HAP-1 (cell line): ENCODE data around the gene GLYAT.
"Not testable (repeated sequence)": the region's sequence is repeated elsewhere in the genome, so short reads cannot be mapped to it uniquely, and the experiment has no call there.

Experiments used
- DNase-seq, 2 experiments: peaks; one replicate each; pipeline ENCODE4 v3.0.0-alpha.2; 2016 to 2020; ENCODE audit warnings: low spot score in 2 of 2
- H3K27me3 ChIP-seq: fragments of 250-450 bp; sonication (Bioruptor Pico); 2 replicates; pipeline ENCODE4 v1.5.1; 2020; ENCODE audit warnings: low read depth, mild to moderate bottlenecking, moderate library complexity
- H3K36me3 ChIP-seq: fragments of 250-450 bp; sonication (Bioruptor Pico); replicated peaks from 2 replicates; pipeline ENCODE4 v1.5.1; 2020; ENCODE audit warnings: mild to moderate bottlenecking
- H3K4me1 ChIP-seq: fragments of 250-450 bp; sonication (Bioruptor Pico); 2 replicates; pipeline ENCODE4 v1.5.1; 2020; ENCODE audit warnings: mild to moderate bottlenecking
- H3K4me3 ChIP-seq: fragments of 250-450 bp; sonication (Bioruptor Pico); 2 replicates; pipeline ENCODE4 v1.5.1; 2020; ENCODE audit warnings: mild to moderate bottlenecking, moderate library complexity
- H3K9me3 ChIP-seq: fragments of 250-450 bp; sonication (Bioruptor Pico); 2 replicates; pipeline ENCODE4 v1.5.1; 2020; ENCODE audit warnings: mild to moderate bottlenecking, moderate library complexity
- in situ Hi-C: fragments of 300-500 bp; cut with MboI; formaldehyde crosslinking; loops from 3 replicates; pipeline ENCODE4 v1.14.3; 2020; ENCODE audit warnings: low sequenced_read_pairs, inconsistent platforms, mixed read lengths

The GLYAT gene

DNA sequence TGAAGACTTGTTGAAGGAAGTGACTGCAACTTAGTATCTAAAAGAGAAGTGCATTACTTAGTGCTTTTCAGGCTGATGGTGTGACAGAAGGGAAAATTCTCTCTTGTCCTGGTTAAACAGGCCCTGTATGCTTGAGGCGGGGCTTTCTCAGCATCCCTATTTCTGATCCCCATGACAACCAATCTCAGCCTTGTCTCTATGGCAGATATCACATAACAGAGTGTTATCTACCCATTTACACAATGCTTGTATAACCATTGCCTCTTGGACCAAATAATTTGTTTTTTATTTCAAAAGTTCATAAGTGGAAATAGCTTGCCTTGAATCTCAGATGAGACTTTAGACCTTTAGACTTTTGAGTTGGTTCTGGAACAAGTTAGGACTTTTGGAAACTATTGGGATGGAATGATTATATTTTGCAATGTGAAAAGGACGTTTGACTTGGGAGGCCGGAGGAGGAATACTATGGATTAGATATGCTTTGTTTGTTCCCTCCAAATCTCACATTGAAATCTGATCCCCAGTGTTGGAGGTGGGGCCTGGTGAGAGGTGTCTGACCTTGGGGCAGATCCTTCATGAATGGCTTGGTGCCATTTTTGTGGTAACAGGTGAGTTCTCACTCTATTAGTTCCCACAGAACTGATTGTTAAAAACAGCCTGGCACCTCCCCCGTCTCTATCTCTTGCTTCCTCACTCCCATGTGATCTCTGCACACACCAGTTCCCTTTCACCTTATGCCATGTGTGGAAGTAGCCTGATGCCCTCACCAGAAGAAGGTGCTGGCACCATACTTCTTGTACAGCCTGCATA lies 3.1 kb upstream of the GLYAT start:
- DNase-seq = no peak
- Histone ChIP-seq H3K36me3 (no peaks in the 10 kb centered on the region), H3K4me3 (no peak overlapping the region), H3K4me1 (no peaks in the 10 kb centered on the region), H3K27me3 (no peaks in the 10 kb centered on the region), H3K9me3 (no peaks in the 10 kb centered on the region)
- in situ Hi-C loops = no loop called here

DNA sequence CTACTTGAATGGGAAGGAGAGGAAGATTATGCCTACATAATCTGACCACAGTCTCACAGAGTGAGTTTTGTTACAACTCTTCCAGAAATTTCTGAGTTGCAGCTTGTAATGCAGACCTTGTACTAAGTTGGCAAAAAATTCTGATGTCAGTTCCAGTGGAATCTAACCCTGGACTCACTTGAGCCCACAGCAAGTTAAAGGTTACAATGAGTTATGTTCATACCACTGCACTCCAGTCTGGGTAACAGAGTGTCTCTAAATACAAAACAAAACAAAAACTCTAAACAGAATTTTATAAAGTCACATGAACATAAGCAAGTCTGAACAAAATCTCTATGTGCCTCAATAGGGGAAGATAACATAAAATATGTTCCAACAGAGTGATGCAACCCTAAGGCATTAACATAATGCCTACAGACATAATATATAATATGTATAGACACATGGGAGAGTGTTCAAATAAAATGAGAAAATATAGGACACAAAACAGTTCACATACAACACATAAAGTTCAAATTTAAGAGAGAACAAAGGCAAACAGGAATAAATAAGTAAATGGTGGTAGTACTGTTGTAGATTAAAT lies 1.1 kb downstream of the GLYAT start:
- Histone ChIP-seq H3K9me3 (no peaks in the 10 kb centered on the region), H3K36me3 (no peaks in the 10 kb centered on the region), H3K27me3 (no peaks in the 10 kb centered on the region), H3K4me3 (no peak overlapping the region), H3K4me1 (no peaks in the 10 kb centered on the region)
- DNase-seq = no peak
- in situ Hi-C loops = no loop called here

DNA sequence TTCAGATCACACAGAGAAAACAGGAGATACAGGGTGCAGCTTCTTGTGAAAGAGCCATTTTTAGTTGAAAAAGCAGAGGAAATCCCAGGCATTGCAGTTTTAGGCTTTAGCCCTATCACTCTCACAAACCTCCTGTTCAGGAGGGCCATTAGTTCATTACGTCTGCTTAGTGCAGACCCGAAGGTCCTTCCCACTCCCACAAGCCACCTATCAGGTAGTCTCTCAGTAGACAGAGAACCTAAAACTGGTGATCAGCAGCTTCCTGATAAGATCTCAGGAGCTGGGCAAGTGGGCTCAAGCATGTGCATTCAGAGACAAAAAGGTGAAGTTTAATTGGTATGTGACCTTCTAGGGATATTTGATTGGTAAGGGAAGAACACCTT lies 4.3 kb downstream of the GLYAT start:
- H3K4me1 ChIP-seq = no peaks in the 10 kb centered on the region
- H3K36me3 ChIP-seq = no peaks in the 10 kb centered on the region
- no peak overlapping the region for H3K4me3 ChIP-seq
- H3K27me3 ChIP-seq = no peaks in the 10 kb centered on the region
- no peaks in the 10 kb centered on the region for H3K9me3 ChIP-seq
- in situ Hi-C loops = no loop called here
- no peak for DNase-seq

GRCh38 chr11:58726737-58727414 lies 4.9 kb downstream of the GLYAT start:
- H3K27me3 ChIP-seq = no peaks in the 10 kb centered on the region
- no peaks in the 10 kb centered on the region for H3K4me1 ChIP-seq
- in situ Hi-C loops = no loop called here
- no peaks in the 10 kb centered on the region for H3K9me3 ChIP-seq
- no peak for DNase-seq
- no peaks in the 10 kb centered on the region for H3K36me3 ChIP-seq
- H3K4me3 ChIP-seq = no peak overlapping the region

DNA sequence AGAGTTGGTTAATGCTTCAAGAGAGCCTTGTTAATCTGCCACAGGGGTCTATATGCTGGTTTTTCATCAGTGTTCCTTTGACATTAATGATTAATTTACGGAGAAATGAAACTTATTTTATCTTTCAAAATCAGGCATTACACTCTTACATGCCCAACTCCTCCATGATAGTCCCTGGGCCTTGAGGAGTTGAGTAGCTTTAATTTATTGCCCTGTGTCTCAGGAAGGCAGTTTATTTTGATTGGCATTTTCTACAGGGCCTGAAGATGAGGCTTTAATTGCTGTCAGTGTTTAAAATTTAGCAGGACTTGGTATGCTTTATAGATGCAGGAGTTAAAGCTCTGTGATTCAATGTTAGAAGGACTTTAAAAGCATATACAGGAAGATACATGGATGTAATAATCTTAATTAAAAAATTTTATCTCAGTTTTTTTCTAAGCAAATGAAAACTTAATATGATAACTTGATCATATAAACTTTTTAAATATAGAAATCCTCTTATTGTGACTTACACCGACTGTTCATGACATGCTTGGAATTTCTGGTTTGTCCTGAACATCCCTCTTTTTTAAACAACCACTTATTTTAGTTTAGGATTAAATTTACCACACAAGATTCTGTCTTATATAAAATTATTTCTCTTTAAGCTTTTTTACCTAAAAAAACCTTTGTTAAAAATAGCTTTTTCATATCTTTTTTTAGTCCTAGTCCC lies 12.2 kb downstream of the GLYAT start:
- Histone ChIP-seq H3K4me1 (no peaks in the 10 kb centered on the region), H3K4me3 (no peak overlapping the region), H3K27me3 (no peaks in the 10 kb centered on the region), H3K36me3 (no peaks in the 10 kb centered on the region), H3K9me3 (no peaks in the 10 kb centered on the region)
- DNase-seq = no peak
- in situ Hi-C loops = no loop called here

DNA sequence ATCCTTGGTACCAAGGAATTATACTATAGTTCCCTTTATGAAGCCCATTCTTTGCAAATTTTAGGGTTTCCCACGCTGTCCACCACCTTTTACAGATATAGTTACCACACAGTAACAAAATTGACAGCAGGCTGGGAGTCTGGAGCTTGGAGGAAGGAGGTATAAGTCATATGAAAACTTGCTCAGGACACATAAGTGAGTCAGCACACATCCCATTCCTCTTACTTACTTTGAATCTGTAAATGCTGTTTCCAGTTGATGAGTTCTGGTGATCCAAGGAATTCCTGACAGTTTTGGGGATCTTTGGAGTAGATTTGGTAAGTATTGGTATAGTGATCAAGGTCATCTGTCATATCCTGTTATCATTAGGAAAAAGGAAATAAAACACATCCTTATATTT lies 19.2 kb downstream of the GLYAT start:
- H3K4me1 ChIP-seq = no peaks in the 10 kb centered on the region
- no peaks in the 10 kb centered on the region for H3K36me3 ChIP-seq
- in situ Hi-C loops = no loop called here
- no peak overlapping the region for H3K4me3 ChIP-seq
- no peaks in the 10 kb centered on the region for H3K27me3 ChIP-seq
- DNase-seq = no peak
- no peaks in the 10 kb centered on the region for H3K9me3 ChIP-seq

GRCh38 chr11:58711832-58712231 lies 19.9 kb downstream of the GLYAT start:
- Histone ChIP-seq H3K36me3 (no peaks in the 10 kb centered on the region), H3K9me3 (no peaks in the 10 kb centered on the region), H3K4me1 (no peaks in the 10 kb centered on the region), H3K27me3 (no peaks in the 10 kb centered on the region), H3K4me3 (no peak overlapping the region)
- DNase-seq = no peak
- in situ Hi-C loops = no loop called here

DNA sequence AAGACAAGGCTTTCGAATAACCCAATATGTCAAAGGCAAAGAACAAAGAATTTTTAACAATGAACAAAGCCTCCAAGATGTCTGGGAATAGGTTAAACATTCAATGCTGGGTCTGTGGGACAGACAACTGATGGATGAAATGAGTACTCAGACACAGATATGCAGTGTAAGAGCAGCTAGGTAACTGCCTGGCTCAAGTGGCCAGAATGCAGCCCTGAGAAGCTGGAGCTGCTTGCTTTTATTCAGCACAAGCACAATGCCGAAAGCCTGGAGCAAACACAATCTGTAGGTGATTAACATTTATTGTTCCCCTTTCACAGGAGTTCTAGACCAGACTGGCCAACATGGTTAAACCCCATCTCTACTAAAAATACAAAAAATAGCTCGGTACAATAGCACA lies 24.0 kb downstream of the GLYAT start:
- in situ Hi-C loops = no loop called here
- no peaks in the 10 kb centered on the region for H3K36me3 ChIP-seq
- no peak overlapping the region for H3K4me3 ChIP-seq
- no peak for DNase-seq
- H3K9me3 ChIP-seq = no peaks in the 10 kb centered on the region
- no peaks in the 10 kb centered on the region for H3K4me1 ChIP-seq
- H3K27me3 ChIP-seq = no peaks in the 10 kb centered on the region

GRCh38 chr11:58696825-58697224 lies 34.9 kb downstream of the GLYAT start:
- H3K27me3 ChIP-seq, H3K36me3 ChIP-seq, DNase-seq, H3K4me1 ChIP-seq, H3K4me3 ChIP-seq, in situ Hi-C loops, H3K9me3 ChIP-seq: not testable (repeated sequence)

DNA sequence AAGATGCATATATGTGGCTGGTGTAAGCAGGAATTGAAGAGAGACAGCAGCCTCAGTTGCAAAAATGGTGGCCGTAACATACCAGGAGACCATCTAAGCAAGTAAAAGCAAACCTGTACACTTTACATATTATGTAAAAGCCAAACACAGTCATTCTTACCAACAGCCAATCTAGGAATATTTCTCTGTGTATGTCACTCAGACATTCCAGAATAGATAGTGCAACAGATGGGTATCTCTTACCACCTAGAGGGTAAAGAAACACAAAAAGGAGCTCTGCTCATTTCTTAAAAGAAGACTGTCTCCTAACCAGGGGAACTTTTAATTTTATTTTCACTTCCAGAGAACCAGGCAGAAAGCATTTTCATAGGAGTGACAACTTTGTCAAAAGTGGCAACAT lies 38.7 kb downstream of the GLYAT start:
- Histone ChIP-seq H3K4me3 (no peak overlapping the region), H3K36me3 (no peaks in the 10 kb centered on the region), H3K27me3 (no peaks in the 10 kb centered on the region), H3K4me1 (no peaks in the 10 kb centered on the region), H3K9me3 (no peaks in the 10 kb centered on the region)
- in situ Hi-C loops = no loop called here
- DNase-seq = no peak

GRCh38 chr11:58691675-58692074 lies 40.1 kb downstream of the GLYAT start:
- DNase-seq = no peak
- no peaks in the 10 kb centered on the region for H3K9me3 ChIP-seq
- H3K4me1 ChIP-seq = no peaks in the 10 kb centered on the region
- no peaks in the 10 kb centered on the region for H3K36me3 ChIP-seq
- no peak overlapping the region for H3K4me3 ChIP-seq
- H3K27me3 ChIP-seq = no peaks in the 10 kb centered on the region
- in situ Hi-C loops = no loop called here

DNA sequence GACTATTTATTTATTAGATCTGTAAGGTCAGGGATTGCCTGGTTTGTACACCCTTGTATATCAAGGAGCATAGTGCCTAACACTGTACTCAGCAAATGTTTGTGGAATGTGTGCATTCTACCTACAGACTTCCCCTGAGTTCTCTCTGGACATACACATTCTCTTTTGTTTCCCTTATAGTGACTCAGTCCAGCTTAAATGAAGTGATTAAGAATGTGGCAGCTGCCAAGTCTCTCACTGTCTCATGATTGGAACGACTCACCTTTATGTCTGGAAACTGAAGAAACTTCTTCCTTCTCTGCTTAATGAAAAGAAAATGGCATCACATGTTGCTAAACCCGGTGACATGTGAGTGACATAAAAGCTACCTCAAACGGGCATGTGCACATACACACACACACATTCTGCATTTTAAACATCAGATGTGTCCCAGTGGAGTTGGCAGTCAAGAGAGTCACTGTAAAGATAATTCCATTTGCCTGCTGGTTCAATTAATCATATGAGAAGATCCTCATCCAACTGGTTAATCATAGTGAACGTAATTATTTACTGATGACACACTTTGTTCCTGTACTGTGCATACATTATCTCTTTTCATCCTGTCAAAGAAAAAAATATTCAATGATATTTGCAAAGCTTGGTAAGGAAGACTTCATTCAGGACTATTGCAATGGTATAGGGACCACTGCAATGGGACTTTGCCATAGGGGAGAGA lies 42.8 kb downstream of the GLYAT start:
- H3K36me3 ChIP-seq = no peaks in the 10 kb centered on the region
- in situ Hi-C loops = no loop called here
- H3K27me3 ChIP-seq = no peaks in the 10 kb centered on the region
- no peaks in the 10 kb centered on the region for H3K4me1 ChIP-seq
- no peaks in the 10 kb centered on the region for H3K9me3 ChIP-seq
- no peak for DNase-seq
- H3K4me3 ChIP-seq = no peak overlapping the region

- DNase-seq = no peak
- Histone ChIP-seq H3K36me3 (no peaks in the 10 kb centered on the region), H3K27me3 (no peaks in the 10 kb centered on the region), H3K4me3 (no peak overlapping the region), H3K4me1 (no peaks in the 10 kb centered on the region), H3K9me3 (no peaks in the 10 kb centered on the region)
- in situ Hi-C loops = no loop called here
Measured at GRCh38 chr11:58685973-58686722, 45.6 kb downstream of the GLYAT start.
